Measurements from ENCODE around the gene EFCC1.

Gene EFCC1

DNA sequence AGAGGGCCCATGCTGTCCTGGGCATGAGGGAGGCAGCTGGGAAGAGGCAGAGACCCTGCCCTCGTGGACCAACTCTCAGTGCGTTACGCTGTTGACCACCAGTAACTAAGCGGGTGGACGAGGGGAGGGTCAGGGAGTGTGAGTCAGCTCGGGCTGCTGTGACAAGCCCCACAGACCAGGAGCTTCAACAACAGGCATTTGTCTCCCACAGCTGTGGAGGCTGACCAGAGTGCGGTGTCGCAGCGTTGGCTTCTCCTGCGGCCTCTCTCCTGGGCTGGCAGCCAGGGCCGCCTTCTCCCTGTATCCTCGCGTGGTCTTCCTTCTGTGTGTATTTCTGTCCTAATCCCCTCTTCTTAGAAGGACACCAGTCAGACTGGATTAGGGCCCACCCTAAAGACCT is 13.0 kb downstream of the EFCC1 start:
- DNase-seq (ENCODE audit: low read depth, low spot score): no peak
- no peak overlapping the region for H3K4me3 ChIP-seq (ENCODE audit: low read depth, low read length)
- TF ChIP-seq, protein P1, sequence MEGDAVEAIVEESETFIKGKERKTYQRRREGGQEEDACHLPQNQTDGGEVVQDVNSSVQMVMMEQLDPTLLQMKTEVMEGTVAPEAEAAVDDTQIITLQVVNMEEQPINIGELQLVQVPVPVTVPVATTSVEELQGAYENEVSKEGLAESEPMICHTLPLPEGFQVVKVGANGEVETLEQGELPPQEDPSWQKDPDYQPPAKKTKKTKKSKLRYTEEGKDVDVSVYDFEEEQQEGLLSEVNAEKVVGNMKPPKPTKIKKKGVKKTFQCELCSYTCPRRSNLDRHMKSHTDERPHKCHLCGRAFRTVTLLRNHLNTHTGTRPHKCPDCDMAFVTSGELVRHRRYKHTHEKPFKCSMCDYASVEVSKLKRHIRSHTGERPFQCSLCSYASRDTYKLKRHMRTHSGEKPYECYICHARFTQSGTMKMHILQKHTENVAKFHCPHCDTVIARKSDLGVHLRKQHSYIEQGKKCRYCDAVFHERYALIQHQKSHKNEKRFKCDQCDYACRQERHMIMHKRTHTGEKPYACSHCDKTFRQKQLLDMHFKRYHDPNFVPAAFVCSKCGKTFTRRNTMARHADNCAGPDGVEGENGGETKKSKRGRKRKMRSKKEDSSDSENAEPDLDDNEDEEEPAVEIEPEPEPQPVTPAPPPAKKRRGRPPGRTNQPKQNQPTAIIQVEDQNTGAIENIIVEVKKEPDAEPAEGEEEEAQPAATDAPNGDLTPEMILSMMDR (IDR thresholded peaks at IDR 0.05; ENCODE audit: low read depth, low read length): no peak
- in situ Hi-C loops (cut with HindIII; ENCODE audit: low sequenced_read_pairs): no loop called here

DNA sequence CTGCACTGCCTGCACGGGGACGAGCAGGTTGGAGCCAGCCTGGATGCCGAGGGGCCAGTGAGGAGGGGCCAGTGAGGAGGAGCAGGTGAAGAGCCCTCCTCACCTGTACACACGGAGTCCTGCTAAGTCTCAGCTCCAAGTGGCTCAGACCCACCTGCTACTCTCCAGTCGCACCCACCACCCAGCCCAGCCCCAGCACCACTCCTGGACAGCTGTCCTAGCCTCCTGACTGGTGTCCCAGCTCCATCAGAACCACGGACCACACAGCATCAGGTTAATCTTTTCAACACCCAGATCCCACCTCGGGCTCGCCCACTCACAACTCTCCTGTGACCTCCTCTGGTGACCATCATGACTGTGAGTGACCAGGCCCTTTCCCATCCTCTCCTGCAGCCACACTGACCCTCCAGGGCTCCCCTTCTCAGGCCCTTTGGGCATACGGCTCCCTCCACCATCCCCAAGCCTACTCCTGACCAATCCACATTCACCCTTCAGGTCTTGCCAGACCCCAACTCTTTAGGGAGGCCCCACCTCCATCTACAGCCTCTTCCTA is 13.8 kb downstream of the EFCC1 start:
- DNase-seq (ENCODE audit: low read depth, low spot score): no peak
- H3K4me3 ChIP-seq (ENCODE audit: low read depth, low read length): no peak overlapping the region
- TF ChIP-seq, protein P1 (IDR thresholded peaks at IDR 0.05; ENCODE audit: low read depth, low read length): no peak
- in situ Hi-C loops (cut with HindIII; ENCODE audit: low sequenced_read_pairs): no loop called here

GRCh38 chr3:129015388-129016105 is 14.4 kb downstream of the EFCC1 start:
- TF ChIP-seq, protein P1 (IDR thresholded peaks at IDR 0.05; ENCODE audit: low read depth, low read length): no peak
- no peak overlapping the region for H3K4me3 ChIP-seq (ENCODE audit: low read depth, low read length)
- DNase-seq (ENCODE audit: low read depth, low spot score): no peak
- in situ Hi-C loops (cut with HindIII; ENCODE audit: low sequenced_read_pairs): no loop called here

DNA sequence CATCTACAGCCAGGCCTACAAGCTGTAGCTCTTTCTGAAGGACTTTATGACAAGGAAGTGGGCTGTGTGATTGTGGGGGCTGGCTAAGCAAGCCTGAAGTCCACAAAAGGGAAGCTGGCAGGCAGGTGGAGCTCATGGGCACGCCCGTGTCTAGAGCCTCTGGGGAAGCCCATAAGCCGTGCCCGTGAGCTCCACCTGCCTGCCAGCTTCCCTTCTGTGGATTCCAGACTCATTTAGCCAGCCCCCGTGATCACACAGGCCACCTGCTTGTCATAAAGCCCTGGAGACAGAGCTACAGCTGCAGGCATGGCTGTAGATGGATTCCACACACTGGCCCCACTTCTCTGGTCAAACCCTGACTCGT is 15.2 kb downstream of the EFCC1 start:
- DNase-seq (ENCODE audit: low read depth, low spot score): no peak
- TF ChIP-seq, protein P1 (IDR thresholded peaks at IDR 0.05; ENCODE audit: low read depth, low read length): no peak
- H3K4me3 ChIP-seq (ENCODE audit: low read depth, low read length): no peak overlapping the region
- in situ Hi-C loops (cut with HindIII; ENCODE audit: low sequenced_read_pairs): no loop called here

DNA sequence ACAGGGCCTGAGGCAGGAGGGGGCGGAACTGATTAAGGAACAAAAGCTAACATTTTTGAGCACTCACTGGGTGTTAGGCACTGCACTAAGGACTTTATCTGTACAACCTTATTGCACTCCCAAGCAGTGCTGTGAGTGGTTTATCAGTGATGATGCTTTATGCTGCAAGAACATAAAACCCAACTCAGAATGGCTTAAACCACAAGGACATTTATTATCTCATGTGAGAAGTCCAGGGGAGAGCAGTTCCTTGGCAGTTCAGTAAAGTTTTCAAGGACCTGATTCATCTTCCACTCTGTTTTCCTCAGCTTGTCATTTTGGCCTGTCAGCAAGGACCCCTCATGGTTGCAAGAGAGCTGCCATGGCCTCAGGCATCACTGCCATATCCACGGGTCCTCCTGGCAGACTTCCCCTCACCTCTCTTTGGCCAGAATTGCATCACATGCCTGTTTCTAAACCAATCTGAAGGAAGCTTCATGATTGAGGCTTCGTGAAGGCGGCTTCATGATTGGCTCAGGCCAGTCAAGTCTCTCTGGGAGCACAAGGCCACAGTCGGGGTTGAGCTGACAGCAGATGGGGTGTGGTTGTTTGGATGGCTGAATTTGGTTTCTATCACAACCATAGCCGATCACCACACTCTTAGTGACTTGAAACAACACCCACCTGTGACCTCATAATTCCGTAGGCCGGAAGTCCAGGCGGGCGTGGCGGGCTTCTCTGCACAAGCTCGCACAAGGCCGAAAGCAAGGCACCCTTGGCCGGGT is 15.8 kb downstream of the EFCC1 start:
- DNase-seq (ENCODE audit: low read depth, low spot score): no peak
- in situ Hi-C loops (cut with HindIII; ENCODE audit: low sequenced_read_pairs): no loop called here
- no peak overlapping the region for H3K4me3 ChIP-seq (ENCODE audit: low read depth, low read length)
- TF ChIP-seq, protein P1 (IDR thresholded peaks at IDR 0.05; ENCODE audit: low read depth, low read length): no peak

GRCh38 chr3:129017484-129017899 is 16.4 kb downstream of the EFCC1 start:
- no peak overlapping the region for H3K4me3 ChIP-seq (ENCODE audit: low read depth, low read length)
- no peak for DNase-seq (ENCODE audit: low read depth, low spot score)
- TF ChIP-seq, protein P1 (IDR thresholded peaks at IDR 0.05; ENCODE audit: low read depth, low read length): no peak
- in situ Hi-C loops (cut with HindIII; ENCODE audit: low sequenced_read_pairs): no loop called here
